GM23248 (cell line): ENCODE results near the gene SMYD3. TPM values are rescaled to one million over a fixed set of nuclear protein-coding genes. Genes with fewer than 3 reads are reported as not detected.

Experiments used
- DNase-seq: peaks from one replicate; pipeline ENCODE4 v3.0.0-alpha.2; 2015
- H2AFZ ChIP-seq: fragments of 200-600 bp; sonication (generic); 2 replicates; pipeline ENCODE4 v1.6.1; 2016; ENCODE audit warnings: antibody characterized with exemption
- H3F3A ChIP-seq: fragments of 200-600 bp; sonication (generic); 2 replicates; pipeline ENCODE4 v1.6.1; 2016; ENCODE audit warnings: mild to moderate bottlenecking, antibody characterized with exemption, mixed run types; ENCODE audit not compliant: insufficient read depth
- H3K27ac ChIP-seq: fragments of 200-600 bp; sonication (generic); 2 replicates; pipeline ENCODE4 v1.5.1; 2016; ENCODE audit warnings: mild to moderate bottlenecking
- H3K27me3 ChIP-seq: fragments of 200-600 bp; sonication (generic); replicated peaks from 2 replicates; pipeline ENCODE4 v1.6.1; 2016; ENCODE audit warnings: mild to moderate bottlenecking; ENCODE audit not compliant: insufficient read depth
- H3K36me3 ChIP-seq: fragments of 200-600 bp; sonication (generic); 2 replicates; pipeline ENCODE4 v1.6.1; 2016; ENCODE audit warnings: low read depth, mild to moderate bottlenecking
- H3K4me1 ChIP-seq: fragments of 200-600 bp; sonication (generic); 2 replicates; pipeline ENCODE4 v1.6.1; 2016; ENCODE audit warnings: mild to moderate bottlenecking; ENCODE audit not compliant: insufficient read depth
- H3K4me2 ChIP-seq: fragments of 200-600 bp; sonication (generic); one replicate; pipeline ENCODE4 v1.6.1; 2016; ENCODE audit warnings: mild to moderate bottlenecking; ENCODE audit not compliant: unreplicated experiment
- H3K4me3 ChIP-seq: fragments of 200-600 bp; sonication (generic); 2 replicates; pipeline ENCODE4 v1.5.1; 2016; ENCODE audit warnings: mild to moderate bottlenecking
- H3K79me2 ChIP-seq: fragments of 200-600 bp; sonication (generic); 2 replicates; pipeline ENCODE4 v1.6.1; 2016; ENCODE audit warnings: mild to moderate bottlenecking; ENCODE audit not compliant: insufficient read depth
- H3K9ac ChIP-seq: fragments of 200-600 bp; sonication (generic); 2 replicates; pipeline ENCODE4 v1.6.1; 2016; ENCODE audit warnings: mild to moderate bottlenecking
- H3K9me2 ChIP-seq: fragments of 200-600 bp; sonication (generic); 2 replicates; pipeline ENCODE4 v1.6.1; 2016; ENCODE audit warnings: mixed run types, mild to moderate bottlenecking, moderate library complexity; ENCODE audit not compliant: insufficient read depth
- H3K9me3 ChIP-seq: fragments of 200-600 bp; sonication (generic); one replicate; pipeline ENCODE4 v1.6.1; 2017; ENCODE audit warnings: low read depth
- H4K20me1 ChIP-seq: fragments of 200-600 bp; sonication (generic); 2 replicates; pipeline ENCODE4 v1.6.0; 2016; ENCODE audit not compliant: insufficient read depth
- EZH2 ChIP-seq: fragments of 200-600 bp; sonication (generic); IDR thresholded peaks from 2 replicates; pipeline ENCODE4 v1.6.1; 2018; ENCODE audit warnings: antibody characterized with exemption, mild to moderate bottlenecking; ENCODE audit not compliant: insufficient read depth, poor library complexity, severe bottlenecking
- EZH2phosphoT487 ChIP-seq: fragments of 200-600 bp; sonication (generic); IDR thresholded peaks from 2 replicates; pipeline ENCODE4 v1.6.1; 2018; ENCODE audit warnings: antibody characterized with exemption, moderate library complexity, mild to moderate bottlenecking, low read depth; ENCODE audit not compliant: insufficient read depth
- WGBS, 2 experiments: methylation state at CpG; one replicate each; pipeline ENCODE4 v1.1.6; 2015 to 2017; ENCODE audit warnings: low lambda C conversion rate in 2 of 2, low coverage in 1 of 2; ENCODE audit errors: missing lambda C conversion rate in 2 of 2; 5-methylcytosine and 5-hydroxymethylcytosine counted together
- in situ Hi-C: fragments of 300-500 bp; cut with MboI; formaldehyde crosslinking; loops from 2 replicates; pipeline ENCODE4 v1.15.0; 2020
- polyA plus RNA-seq: library from polyadenylated mRNA; unstranded; fragments of >200 nt; fragmentation: Nextera tagmentation; extraction: Ambion mirVana; gene quantifications from 2 replicates; pipeline ENCODE4 v1.2.1, GENCODE V29; 2016
- total RNA-seq: library from RNA; depleted of rRNA; stranded (reverse); fragments of >200 nt; shearing (Covaris generic); gene quantifications from 2 replicates; pipeline ENCODE4 v1.2.3, GENCODE V29; 2014

The SMYD3 gene
- total and polyA plus RNA-seq, 2 experiments from 2014 or later: 32.1 to 44.8 TPM

- 78 to 79% methylated on average over 4 of the region's 4 CpGs for WGBS, 2 experiments
- H2AFZ ChIP-seq: no peak overlapping the region
- no peaks in the 10 kb centered on the region for H3K36me3 ChIP-seq
- no peaks in the 10 kb centered on the region for H3K9me2 ChIP-seq
- no peaks in the 10 kb centered on the region for H3K27me3 ChIP-seq
- TF ChIP-seq EZH2 (no peak), EZH2phosphoT487 (no peak)
- H4K20me1 ChIP-seq: 0 out of 2 replicates have a peak, but pooled peaks cover 3% of the 10 kb centered on the region
- H3K4me2 ChIP-seq: peak overlapping the region; percentile 19
- no peaks in the 10 kb centered on the region for H3K9me3 ChIP-seq
- in situ Hi-C loops: no loop called here
- H3K27ac ChIP-seq: peak overlapping the region; percentile 19; the same call in 1 of the 2 replicates
- peaks cover 13% of the 10 kb centered on the region for H3K4me1 ChIP-seq
- H3K4me3 ChIP-seq: no peak overlapping the region
- H3K79me2 ChIP-seq: no peaks in the 10 kb centered on the region
- H3F3A ChIP-seq: peaks cover 6% of the 10 kb centered on the region
- no peak overlapping the region for H3K9ac ChIP-seq
- DNase-seq: peak; percentile 71
Measured at GRCh38 chr1:246317332-246318035, 189.6 kb downstream of the SMYD3 start.

- no peak overlapping the region for H3K9ac ChIP-seq
- no peaks in the 10 kb centered on the region for H3F3A ChIP-seq
- no peaks in the 10 kb centered on the region for H3K36me3 ChIP-seq
- in situ Hi-C loops: no loop called here
- H3K9me3 ChIP-seq: no peaks in the 10 kb centered on the region
- 98% methylated on average over 13 of the region's 13 CpGs for WGBS, 2 experiments
- no peak overlapping the region for H3K4me3 ChIP-seq
- H3K79me2 ChIP-seq: no peaks in the 10 kb centered on the region
- H3K4me2 ChIP-seq: no peak overlapping the region
- TF ChIP-seq EZH2phosphoT487 (no peak), EZH2 (no peak)
- H3K9me2 ChIP-seq: no peaks in the 10 kb centered on the region
- H3K4me1 ChIP-seq: no peaks in the 10 kb centered on the region; the same call in none of the 2 replicates
- no peak overlapping the region for H2AFZ ChIP-seq
- DNase-seq: no peak
- H3K27me3 ChIP-seq: no peaks in the 10 kb centered on the region
- H4K20me1 ChIP-seq: no peaks in the 10 kb centered on the region
- no peak overlapping the region for H3K27ac ChIP-seq
Measured at GRCh38 chr1:246311461-246311860, 195.6 kb downstream of the SMYD3 start.

- Histone ChIP-seq H3K36me3 (no peaks in the 10 kb centered on the region), H3K79me2 (no peaks in the 10 kb centered on the region), H3K9me3 (no peaks in the 10 kb centered on the region), H3K9me2 (no peaks in the 10 kb centered on the region), H3K4me2 (no peak overlapping the region), H3K4me1 (no peaks in the 10 kb centered on the region; the same call in none of the 2 replicates), H3K9ac (no peak overlapping the region), H3K4me3 (no peak overlapping the region), H4K20me1 (no peaks in the 10 kb centered on the region), H3F3A (no peaks in the 10 kb centered on the region), H3K27ac (no peak overlapping the region), H3K27me3 (no peaks in the 10 kb centered on the region), H2AFZ (no peak overlapping the region)
- 87 to 93% methylated on average over 3 of the region's 3 CpGs for WGBS, 2 experiments
- no peak for TF ChIP-seq EZH2
- TF ChIP-seq EZH2phosphoT487: no peak
- in situ Hi-C loops: no loop called here
- DNase-seq: no peak
Measured at GRCh38 chr1:246309247-246309884, 197.7 kb downstream of the SMYD3 start.

- no peak overlapping the region for H3K9ac ChIP-seq
- WGBS, 2 experiments: 42 to 46% methylated on average over 3 of the region's 3 CpGs
- in situ Hi-C loops: no loop called here
- no peak overlapping the region for H3K27ac ChIP-seq
- no peak overlapping the region for H3K4me3 ChIP-seq
- TF ChIP-seq EZH2: no peak
- no peaks in the 10 kb centered on the region; the same call in none of the 2 replicates for H3K4me1 ChIP-seq
- no peaks in the 10 kb centered on the region for H3K79me2 ChIP-seq
- H3K9me2 ChIP-seq: no peaks in the 10 kb centered on the region
- no peaks in the 10 kb centered on the region for H3K9me3 ChIP-seq
- H3K27me3 ChIP-seq: no peaks in the 10 kb centered on the region
- H3F3A ChIP-seq: no peaks in the 10 kb centered on the region
- no peaks in the 10 kb centered on the region for H4K20me1 ChIP-seq
- DNase-seq: no peak
- H3K4me2 ChIP-seq: no peak overlapping the region
- no peak overlapping the region for H2AFZ ChIP-seq
- H3K36me3 ChIP-seq: no peaks in the 10 kb centered on the region
Measured at GRCh38 chr1:246308533-246309075, 198.5 kb downstream of the SMYD3 start.
